NCI-H1417 (cell line): Measurements from ENCODE around the gene CDH16.
A peak's percentile ranks its signal among the peaks of the same experiment; 100 is the strongest.

ENCODE experiments used
- DNase-seq, 3 experiments: peaks; one replicate each; lab custom pipeline; 2025; lab: John Stamatoyannopoulos, UW

CDH16 gene

DNA sequence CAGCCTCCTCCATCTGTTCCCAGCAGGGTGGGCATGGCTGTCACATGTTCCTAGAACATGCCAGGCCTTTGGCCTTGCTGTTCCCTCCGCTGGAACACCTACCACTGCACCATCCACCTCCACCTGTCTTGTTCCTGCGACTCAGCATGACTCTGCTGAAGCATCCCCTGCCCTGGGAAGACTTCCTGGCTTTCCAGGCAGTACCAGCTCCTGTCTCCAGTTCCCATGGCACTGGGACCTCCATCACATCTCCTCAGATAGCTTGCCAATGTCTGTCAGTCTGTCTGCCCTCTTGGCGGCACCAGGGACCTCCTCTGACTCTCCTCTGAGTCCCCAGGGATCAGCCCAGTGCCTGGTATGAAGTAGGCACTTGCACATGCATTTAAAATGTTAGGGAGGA is 22.7 kb downstream of the CDH16 start:
- no peak for DNase-seq

DNA sequence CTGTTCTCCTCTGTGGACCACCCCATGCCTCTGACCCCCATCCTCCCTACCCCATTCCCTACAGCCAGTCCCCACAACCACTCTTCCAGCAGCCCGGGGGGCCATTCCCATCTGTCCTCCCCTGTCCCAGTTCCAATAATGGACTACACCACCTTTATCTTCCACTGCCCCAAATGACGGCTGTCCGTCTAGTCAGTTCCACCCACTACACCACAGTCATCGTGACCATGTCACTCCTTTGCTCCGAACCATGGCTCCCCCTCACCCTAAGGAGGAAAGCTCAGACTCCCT is 23.1 kb downstream of the CDH16 start:
- no peak for DNase-seq

DNA sequence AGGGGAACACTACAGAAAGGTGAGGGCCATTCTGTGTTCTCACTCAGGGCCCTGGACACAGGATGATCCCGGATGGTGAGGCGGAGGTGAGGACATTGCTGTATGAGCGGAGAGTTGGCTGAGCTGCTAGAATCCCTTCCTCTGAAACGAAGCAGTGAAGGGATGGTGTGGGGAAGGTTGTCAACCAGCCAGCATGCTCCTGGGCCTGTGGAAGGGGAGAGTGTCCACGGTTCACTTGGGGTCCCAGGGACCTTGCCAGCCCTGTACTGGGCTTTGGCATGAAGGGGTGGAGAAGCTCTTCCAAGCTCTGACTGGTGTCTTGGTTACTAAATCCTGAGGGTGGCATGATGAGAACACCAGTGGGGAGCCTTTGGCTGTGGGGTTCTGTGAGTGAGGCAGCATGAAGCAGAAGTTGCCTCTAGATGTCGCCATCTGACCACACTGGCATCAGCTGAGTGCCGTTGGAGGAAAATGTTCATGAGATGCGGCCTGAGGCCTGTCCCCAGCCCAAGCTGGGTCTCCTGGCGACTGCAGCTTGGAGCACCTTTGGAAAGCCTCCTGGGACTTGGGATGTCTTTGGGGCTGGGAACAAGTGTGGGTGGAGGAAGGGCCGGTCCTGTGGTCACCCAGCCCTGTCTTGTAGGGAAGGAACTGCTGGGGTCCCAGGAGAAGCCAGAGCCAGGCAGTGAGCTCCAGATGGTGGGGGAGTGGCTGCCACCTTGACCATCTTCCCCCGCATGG is 23.6 kb downstream of the CDH16 start:
- peak; percentile 24 to 73 (median 43) for DNase-seq

DNA sequence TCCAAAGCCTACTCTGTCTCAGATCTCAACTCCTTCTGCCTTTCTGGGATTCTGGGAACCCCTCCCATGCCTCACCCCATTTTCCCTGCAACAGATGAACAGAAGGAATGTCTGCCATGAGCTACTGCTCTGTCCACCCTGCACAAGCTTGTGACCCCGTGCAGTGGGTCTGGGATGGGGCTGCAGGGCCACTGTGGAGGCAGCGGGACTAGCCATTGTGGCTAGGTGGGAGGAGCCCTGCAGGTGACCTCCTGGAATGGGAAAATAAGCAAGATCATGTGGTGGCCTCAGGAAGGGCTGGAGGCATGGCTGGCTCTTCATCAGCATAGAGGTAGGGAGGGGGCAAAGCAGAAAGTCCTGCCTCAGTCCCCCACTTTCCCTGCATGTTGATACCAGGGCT is 24.6 kb downstream of the CDH16 start:
- DNase-seq = no peak

DNA sequence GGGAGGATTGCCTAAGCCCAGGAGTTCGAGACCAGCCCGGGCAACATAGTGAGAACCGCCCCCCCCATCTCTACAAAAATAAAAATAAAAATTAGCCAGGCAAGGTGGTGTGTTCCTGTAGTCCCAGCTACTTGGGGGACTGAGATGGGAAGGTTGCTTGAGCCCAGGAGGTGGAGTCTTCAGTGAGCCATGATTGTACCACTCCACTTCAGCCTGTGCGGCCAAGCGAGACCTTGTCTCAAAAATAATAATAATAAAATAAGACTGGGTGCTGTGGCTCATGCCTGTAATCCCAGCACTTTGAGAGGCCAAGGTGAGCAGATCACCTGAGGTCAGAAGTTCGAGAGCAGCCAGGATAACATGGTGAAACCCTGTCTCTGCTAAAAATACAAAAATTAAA is 26.9 kb downstream of the CDH16 start:
- DNase-seq = no peak

DNA sequence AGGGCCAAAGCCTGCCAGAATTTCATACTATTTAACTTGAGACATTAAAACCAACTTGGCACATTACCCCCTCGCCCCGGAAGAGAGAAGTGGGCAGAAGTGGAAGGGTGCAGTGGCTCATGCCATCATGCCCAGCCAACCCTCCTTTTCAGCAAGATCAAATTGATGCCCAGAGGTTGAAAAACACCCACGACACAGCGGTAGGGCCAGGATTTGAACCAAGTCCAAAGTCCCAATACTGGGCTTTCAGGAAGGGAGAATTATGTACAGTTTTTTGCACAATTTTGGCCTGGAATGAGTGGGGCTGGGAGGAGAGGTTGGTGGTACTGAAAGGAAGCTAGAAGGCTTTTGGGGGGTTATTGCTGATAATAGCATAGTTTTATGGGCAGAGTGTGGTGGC is 27.3 kb downstream of the CDH16 start:
- no peak for DNase-seq

DNA sequence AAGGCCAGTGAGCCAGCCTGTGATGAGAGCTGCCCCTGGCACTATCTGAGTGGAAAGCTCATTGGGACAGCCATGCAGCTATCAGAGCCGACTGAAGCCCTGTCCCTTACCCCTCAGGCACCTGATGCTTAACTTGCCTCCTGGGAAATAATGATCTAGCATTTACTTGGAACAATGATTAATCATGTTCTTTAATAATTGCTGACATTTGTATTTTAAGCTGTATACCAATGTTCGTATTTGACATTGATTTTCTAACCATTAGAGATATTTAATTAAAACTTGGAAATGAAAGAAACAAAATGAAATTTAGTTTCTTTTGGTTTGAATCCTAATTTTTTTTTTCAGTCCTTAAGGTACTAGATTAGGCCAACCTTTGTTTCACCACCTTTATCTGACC is 27.9 kb downstream of the CDH16 start:
- no peak for DNase-seq

DNA sequence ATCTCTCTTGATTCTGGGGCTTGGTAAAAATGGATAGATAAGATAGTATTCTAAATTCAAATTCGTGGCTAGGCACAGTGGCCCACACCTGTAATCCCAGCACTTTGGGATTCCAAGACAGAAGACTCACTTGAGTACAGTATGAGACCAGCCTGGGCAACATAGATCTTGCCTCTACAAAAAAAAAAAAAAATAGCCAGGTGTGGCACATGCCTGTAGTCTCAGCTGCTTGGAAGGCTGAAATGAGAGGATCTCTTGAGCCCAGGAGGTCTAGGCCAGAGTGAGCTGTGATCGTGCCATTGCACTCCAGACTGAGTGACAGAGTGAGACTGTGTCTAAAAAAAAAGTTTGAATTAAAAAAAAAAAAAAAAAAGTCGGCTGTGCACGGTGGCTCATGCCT is 29.1 kb downstream of the CDH16 start:
- DNase-seq = no peak

DNA sequence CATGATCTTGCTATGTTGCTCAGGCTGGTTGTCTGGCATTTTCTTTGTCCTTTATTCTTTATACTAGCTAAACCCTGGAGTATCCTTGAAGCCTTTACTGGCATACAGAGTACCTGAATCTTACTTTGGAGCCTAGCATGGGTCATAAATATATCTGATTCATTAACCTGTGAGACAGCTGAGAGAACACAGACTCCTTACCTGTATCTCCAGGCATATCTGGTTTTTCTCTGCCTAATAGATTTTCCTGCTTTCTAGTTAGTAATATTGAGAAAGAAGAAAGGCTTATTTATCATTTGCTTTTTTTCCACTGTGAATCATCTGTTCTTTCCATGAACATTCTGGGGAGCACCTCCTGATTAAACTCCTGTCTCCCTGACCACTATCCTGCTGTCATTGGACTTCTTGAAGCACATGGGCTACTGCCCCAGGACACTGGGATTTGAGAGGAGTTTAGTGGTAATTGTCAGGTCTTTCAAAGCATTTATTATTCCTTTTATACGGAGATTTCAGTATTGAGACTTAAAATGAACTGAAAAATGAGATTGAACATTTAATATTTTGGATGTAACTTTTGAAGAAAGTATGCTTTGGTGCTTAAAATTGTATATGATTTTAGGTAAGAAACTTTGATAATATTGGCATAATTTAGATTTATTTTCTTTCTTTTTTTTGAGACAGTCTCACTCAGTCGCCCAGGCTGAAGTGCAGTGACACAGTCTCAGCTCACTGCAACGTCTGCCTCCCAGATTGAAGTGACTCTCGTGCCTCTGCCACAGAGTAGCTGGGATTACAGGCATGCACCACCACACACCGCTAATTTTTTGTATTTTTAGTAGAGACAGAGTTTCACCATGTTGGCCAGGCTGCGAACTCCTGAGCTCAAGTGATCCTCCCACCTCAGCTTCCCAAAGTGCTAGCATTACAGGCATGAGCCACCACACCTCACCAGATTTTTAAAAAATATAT is 29.8 kb downstream of the CDH16 start:
- no peak for DNase-seq

DNA sequence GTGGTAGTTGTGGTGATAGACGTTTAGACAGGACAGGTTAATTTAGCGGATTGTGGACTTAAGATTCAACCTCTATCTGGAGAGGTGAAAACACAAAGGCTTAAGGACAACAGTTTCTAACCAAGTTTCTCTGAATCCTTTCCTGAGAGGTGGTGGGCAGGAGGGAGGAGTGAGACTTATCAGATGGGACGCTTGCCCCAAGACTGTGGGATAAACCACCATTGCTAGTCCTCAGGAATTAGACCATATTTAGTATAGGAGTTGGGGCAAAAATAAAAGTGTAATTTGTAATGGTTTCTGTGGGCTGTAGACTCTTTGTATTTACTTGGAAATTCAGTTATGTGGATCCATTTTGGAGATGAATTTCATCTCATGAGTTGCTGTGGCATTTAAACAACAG is 31.8 kb downstream of the CDH16 start:
- DNase-seq = no peak

DNA sequence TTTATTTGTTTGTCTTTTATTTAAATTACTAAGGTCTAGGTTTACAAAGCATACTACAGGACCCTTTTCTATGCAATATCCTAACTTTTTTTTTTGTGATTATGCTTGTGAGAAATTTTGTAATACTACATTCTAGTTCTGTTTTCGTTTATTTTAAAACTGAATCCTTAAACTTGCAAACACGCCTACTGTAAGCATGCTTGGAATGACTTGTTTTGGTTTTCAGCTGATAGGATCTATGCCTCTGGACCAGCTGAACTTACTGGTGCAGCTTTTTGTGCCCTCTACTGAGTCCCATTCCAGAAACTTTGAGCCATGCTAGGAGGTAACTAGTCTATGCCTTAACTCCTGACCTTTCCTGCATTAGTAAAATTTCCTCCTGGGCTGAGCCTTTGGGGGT is 32.4 kb downstream of the CDH16 start:
- no peak for DNase-seq

DNA sequence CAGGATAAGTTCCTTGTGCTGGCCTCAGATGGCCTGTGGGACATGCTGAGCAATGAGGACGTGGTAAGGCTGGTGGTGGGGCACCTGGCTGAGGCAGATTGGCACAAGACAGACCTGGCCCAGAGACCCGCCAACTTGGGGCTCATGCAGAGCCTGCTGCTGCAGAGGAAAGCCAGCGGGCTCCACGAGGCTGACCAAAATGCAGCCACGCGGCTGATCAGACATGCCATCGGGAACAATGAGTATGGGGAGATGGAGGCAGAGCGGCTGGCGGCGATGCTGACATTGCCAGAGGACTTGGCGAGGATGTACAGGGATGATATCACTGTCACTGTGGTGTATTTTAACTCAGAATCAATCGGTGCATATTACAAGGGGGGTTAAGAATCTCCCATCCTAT is 33.2 kb downstream of the CDH16 start:
- DNase-seq = no peak

DNA sequence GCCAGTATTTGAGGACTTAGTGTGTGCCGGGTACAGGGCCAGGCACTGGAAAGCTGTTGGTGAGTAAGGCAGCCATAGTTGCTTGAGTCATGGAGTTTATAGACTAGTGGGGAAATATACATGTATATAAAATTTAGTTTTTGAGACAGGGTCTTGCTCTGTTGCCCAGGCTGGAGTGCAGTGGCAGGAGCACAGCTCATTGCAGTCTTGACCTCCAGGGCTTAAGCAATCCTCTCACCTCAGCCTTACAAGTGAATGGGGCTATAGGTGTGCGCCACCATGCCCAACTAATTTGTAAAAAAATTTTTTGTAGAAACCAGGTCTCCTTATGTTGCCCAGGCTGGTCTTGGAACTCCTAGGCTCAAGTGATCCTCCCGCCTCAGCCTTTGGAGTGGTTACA is 36.0 kb downstream of the CDH16 start:
- no peak for DNase-seq

DNA sequence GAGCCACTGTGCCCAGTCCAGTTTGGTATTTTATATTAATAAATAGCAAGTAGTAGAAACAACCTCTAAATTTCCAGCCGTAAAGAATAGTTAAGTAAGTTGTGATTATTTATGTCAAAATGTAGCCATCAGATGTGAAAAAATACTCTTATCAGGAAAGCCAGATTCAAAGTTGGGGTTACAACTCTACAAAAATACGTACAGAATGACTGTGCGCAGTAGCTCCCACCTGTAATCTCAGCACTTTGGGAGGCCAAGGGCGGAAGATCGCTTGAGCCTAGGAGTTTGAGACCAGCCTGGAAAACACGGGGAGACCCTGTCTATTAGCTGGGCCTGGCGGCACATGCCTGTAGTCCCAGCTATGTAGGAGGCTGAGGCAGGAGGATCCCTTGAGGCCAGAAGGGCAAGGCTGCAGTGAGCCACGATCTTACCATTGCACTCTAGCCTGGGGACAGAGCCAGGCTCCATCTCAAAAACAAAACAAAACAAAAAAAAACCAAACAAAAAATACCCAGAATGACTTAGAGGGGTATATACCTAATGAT is 36.6 kb downstream of the CDH16 start:
- no peak for DNase-seq

DNA sequence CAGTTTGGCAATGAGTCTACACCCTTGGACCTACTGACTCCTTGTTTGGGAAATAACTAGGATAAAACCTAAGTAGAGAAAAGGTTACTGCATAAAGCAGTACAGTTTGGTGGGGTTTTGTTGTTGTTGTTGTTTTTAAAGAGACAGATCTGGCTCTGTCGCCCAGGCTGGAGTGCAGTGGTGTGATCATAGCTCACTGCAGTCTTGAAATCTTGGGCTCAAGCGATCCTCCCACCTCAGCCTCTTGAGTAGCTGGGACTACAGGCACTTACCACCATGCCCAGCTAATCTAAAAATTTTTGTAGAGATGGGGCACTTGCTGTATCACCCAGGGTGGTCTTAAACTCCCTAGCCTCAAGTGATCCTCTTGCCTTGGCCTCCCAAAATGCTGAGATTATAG is 37.1 kb downstream of the CDH16 start:
- DNase-seq = no peak

DNA sequence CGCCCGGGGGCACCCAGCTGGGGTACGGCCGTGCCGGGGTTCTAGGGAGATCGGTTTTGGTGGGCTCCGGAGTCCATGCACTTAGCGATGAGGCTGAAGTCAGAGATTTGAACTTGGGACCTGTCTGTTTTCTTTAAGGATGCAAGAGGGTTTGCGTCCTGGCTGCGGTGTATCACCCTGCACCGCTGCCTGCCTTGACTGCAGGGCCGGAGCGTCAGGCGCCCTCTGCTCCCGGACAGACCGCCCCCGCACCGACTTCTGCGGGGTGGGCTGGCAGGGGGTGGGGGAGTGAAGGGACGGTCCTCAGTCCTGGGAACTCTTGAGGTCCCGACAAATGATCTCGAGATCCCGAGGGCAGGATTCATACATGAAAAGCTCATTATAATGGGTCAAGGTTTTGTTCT is 37.7 kb downstream of the CDH16 start:
- DNase-seq = no peak

DNA sequence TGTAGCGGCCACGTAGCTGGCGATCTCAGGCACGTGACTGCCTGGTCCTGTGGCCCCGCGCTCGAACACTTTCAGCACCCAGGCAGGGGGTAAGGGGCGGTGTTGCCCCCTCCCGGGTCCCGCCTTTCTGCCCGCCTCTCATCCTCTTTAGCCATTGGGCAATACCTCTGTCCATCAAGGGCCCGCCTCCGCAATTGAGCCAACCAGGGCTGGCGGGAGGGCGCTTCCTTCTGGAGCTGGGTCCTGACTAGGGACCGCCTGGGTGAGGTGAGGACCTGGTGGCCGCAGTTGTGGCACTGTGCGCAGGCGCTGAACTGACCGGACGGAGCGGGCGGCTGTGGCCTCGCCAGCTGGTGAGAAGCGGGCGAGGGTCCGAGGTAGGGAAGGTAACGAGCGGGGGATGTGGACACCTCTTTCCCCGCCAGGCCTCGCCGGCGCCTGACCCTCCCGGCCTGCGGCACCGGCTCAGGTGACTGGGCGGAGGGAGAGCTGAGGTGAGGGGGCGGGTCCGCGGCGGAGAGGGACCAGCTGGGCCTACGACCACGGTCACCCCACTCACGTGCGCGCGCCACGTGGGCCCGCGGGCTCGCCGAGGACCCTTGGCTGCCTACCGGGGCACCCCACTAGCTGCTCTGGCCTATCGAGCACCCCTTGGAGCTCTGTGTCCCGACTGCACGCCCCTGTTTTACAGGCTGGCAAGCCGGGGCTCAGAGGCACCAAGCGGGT is 38.2 kb downstream of the CDH16 start, which contains the start of gene PDP2:
PDP2 (plus strand) TSS at position 228 of the 726 bp plus-strand sequence. CDS start 3,770 bp downstream, outside the sequence.
- peak; percentile 85 to 98 (median 95) for DNase-seq

DNA sequence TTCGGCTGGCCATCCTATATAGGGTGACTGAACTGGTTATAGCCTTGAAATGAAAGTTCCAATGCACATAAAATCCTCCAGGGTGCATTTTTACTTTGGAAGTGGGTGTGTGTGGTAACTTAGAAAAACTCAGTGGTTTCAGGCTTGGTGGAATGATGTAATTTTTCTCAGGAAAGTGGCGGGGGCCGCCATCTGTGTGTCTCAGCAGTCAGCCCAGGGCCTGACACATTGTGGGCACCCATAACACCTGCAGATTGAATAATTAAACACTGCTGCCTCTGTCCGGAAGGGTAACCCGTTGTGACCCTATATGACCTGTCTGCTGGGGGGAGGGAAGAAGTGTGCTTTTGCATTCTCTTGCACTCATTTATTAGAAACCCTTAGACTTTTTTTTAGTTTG is 40.6 kb downstream of the CDH16 start:
- DNase-seq = no peak

DNA sequence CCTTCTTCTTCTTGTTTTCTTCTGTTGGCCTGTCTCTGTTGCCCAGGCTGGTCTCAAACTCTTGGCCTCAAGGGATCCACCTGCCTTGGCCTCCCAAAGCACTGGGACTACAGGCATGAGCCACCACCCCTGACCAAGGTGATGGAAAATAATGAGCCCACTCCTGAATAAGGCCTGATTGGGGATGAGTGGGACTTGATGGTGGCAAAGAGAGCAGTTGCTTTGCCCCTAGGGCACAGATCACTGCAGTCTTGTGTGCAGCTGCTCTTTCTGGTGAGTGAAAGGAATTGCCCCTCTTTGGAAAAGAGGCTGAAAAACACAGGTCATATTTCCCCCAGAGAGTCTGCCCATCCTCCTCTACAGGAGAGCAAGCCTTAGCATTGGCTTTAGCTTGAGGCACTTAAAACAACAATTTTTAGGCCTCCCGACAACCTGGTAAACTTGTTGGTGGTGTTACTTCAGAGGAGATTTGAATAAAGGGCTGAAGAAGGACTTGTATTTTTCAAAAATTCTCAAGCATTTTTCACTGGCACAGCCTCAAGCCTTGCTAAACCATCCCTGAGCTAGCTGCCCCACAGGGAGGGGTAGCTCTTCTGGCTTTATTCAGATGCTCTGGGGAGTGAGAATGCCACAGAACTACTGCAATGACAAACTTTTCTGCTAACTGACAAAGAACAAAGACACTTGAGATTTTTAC is 44.5 kb downstream of the CDH16 start:
- DNase-seq = peak in 1 of 3 experiments; percentile 7

DNA sequence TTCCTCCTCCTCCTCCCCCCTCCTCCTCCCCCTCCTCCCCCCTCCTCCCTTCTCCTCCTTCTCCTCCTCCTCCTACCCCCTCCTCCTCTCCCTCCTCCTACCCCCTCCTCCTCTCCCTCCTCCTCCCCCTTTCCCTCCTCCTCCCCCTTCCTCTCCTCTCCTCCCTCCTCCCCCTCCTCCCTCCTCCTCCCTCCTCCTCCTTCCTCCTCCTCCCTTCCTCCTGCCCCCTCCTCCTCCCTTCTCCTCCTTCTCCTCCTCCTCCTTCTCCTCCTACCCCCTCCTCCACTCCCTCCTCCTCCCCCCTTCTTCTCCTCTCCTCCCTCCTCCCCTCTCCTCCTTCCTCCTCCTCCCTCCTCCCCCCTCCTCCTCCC is 45.0 kb downstream of the CDH16 start:
- no peak for DNase-seq

DNA sequence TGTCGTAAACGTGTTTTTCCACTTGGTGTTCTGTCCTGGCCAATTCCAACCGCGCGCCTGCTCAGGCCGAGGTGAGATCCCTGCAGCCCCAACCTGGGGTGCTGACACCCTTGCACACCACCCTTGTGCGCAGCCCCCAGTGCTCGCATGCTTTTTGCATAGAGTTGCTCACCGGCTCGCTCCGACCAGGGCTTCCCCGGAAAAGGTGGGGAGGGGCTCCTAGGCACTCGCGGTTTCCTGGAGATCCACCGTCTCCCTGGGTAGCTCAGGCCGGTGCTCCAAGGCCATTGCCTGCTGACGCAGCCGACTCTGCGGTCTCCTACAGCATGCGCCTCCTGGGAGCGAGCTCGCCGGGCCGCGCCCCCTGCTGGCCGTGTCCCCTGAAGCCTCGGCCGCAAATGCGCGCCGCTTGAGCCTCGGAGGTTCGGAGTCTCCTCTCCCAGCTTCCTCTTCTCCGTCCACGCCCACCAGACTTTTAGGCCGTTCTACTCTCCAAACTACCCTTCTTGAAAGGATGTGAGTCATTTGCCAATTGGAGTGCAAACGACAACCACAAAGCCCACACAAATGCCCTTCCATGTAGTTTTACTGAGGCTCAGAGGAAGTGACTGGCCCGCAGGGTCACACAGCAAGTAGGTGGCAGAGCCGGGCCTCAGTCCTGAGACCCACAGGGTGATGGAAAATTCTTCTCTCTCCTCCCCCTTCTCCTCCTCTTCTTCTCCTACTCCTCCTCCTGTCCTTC is 45.6 kb downstream of the CDH16 start:
- peak; percentile 75 to 85 (median 77) for DNase-seq
